ENCODE measurements around the gene GKAP1.

DNA sequence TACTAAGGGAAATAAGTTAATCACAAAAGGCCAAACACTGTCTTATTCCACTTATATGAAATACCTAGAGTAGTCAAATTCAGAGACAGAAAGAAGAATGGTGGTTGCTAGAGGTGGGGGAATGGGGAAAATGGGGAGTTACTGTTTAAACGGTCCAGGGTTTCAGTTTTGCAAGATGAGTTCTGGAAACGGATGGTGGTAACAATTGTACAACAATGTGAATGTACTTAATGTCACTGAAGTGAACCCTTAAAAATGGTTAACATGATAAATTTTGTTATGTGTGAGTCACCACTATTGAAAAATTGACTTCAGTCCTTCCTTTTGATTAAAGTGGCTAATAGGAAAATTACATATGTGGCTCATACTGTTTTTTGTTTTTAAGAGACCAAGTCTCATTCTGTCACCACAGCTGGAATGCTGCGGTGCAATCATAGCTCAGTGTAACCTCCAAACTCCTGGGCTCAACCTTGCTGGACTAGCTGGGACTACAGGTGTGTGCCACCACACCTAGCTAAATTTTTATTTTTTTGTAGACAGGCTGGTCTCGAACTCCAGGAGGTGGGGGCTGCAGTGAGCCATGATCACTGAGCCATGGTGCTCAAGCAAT lies 118.5 kb downstream of the GKAP1 start:
- TF ChIP-seq, protein P1, sequence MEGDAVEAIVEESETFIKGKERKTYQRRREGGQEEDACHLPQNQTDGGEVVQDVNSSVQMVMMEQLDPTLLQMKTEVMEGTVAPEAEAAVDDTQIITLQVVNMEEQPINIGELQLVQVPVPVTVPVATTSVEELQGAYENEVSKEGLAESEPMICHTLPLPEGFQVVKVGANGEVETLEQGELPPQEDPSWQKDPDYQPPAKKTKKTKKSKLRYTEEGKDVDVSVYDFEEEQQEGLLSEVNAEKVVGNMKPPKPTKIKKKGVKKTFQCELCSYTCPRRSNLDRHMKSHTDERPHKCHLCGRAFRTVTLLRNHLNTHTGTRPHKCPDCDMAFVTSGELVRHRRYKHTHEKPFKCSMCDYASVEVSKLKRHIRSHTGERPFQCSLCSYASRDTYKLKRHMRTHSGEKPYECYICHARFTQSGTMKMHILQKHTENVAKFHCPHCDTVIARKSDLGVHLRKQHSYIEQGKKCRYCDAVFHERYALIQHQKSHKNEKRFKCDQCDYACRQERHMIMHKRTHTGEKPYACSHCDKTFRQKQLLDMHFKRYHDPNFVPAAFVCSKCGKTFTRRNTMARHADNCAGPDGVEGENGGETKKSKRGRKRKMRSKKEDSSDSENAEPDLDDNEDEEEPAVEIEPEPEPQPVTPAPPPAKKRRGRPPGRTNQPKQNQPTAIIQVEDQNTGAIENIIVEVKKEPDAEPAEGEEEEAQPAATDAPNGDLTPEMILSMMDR (IDR thresholded peaks at IDR 0.05): no peak
- TF ChIP-seq POLR2A (IDR thresholded peaks at IDR 0.05): no peak

Measured in right lobe of liver (tissue), 4 donors.